ENCODE results near the gene JPH3. TPM values are rescaled to one million over a fixed set of nuclear protein-coding genes. Genes with fewer than 3 reads are reported as not detected.

The JPH3 gene
- total RNA-seq, 6 donors from 2014 or later: 0.24 TPM; not detected in 5

- 90 to 94% methylated on average over 25 of the region's 25 CpGs for WGBS, 2 donors
These were observed 142.6 kb downstream of the JPH3 start for GRCh38 chr16:87744750-87745514.

GRCh38 chr16:87746178-87746577 is 143.9 kb downstream of the JPH3 start:
- Histone ChIP-seq H3K9me3 (no peaks in the 10 kb centered on the region), H3K36me3 (peaks cover 21 to 76% (median 61%) of the 10 kb centered on the region in 4 donors), H3K27me3 (no peaks in the 10 kb centered on the region), H3K4me3 (no peak overlapping the region), H3K27ac (no peak overlapping the region), H3K4me1 (no peaks in the 10 kb centered on the region)
- TF ChIP-seq EP300 (IDR thresholded peaks at IDR 0.05) (no peak), CTCF (IDR thresholded peaks at IDR 0.05) (no peak), POLR2A (IDR thresholded peaks at IDR 0.05) (no peak), POLR2AphosphoS5 (IDR thresholded peaks at IDR 0.05) (no peak)
- WGBS, 2 donors: 91 to 92% methylated on average over 8 of the region's 8 CpGs
- DNase-seq (no peak), ATAC-seq (ENCODE audit: low FRiP score in 2 of 2) (no peak)

More at GRCh38 chr16:87744750-87745514, 142.6 kb downstream of the JPH3 start:
- Histone ChIP-seq H3K4me1 (no peaks in the 10 kb centered on the region), H3K27me3 (no peaks in the 10 kb centered on the region), H3K4me3 (no peak overlapping the region), H3K36me3 (peaks cover 24 to 76% (median 57%) of the 10 kb centered on the region in 4 donors), H3K27ac (no peak overlapping the region), H3K9me3 (no peaks in the 10 kb centered on the region)
- ATAC-seq (ENCODE audit: low FRiP score in 2 of 2): peak in 1 of 2 donors; percentile 13
- no peak for DNase-seq
- TF ChIP-seq POLR2AphosphoS5 (IDR thresholded peaks at IDR 0.05): no peak

Other genes starting within 250 kb of the JPH3 start
- 100 to 1,000 TPM in 1 of 6 donors, 10 to 100 TPM in 5; 15.9 to 103 (median 31.4) TPM for gene FBXO31, start 218.7 kb upstream of the JPH3 start, total RNA-seq
- 10 to 100 TPM; 32.5 to 64.2 (median 54.2) TPM for gene MAP1LC3B, start 210.2 kb upstream of the JPH3 start, total RNA-seq
- gene ZCCHC14, start 109.5 kb upstream of the JPH3 start, total RNA-seq: 10 to 100 TPM; 17.2 to 35.3 (median 26.3) TPM
- gene KLHDC4, start 163.5 kb downstream of the JPH3 start, total RNA-seq: 100 to 1,000 TPM in 2 of 6 donors, 10 to 100 TPM in 4; 30.7 to 248 (median 37.5) TPM